HG02938 (cell line): ENCODE results near the gene PDF.

ENCODE experiments used
- ATAC-seq: cut with Tn5 transposase; IDR thresholded peaks from one replicate; pipeline ENCODE4 v1.9.1; 2021; ENCODE audit warnings: mild to moderate bottlenecking, moderate library complexity; ENCODE audit not compliant: unreplicated experiment

The PDF gene

DNA sequence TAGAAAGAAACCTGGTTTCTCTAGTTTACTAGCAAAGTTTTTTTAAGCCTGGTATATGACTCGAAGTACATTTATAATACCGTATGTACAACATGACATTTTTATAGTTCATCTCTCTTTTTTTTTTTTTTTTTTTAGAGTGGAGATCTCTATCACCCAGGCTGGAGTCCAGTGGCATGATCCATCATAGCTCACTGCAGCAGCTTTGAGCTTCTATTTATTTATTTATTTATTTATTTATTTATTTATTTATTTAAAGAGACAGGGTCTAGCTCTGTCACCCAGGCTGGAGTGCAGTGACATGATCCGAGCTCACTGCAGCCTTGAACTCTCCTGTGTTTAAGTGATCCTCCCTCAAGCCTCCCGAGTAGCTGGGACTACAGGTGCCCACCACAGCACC, 45.1 kb downstream of the PDF start:
- no peak for ATAC-seq

DNA sequence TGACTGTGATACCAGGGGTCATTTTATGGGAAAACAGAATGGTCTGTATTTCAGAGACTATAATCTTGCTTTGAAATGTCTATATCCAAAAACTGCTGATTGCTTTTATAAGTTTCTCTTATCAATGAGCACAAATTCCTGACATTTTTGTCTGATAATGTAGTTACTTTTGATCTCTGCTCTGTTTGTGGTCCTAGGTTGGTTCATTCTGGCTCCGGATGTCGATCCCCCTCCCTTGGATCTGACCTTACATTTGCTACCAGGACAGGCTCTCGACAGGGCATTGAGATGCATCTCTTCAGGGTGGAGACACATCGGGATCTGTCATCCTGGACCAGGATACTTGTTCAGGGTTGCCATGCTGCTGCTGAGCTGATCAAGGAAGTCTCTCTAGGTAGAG, 46.5 kb downstream of the PDF start:
- no peak for ATAC-seq

GRCh38 chr16:69277413-69277812, 53.0 kb downstream of the PDF start:
- ATAC-seq = no peak
